H1 (cell line): ENCODE results near the gene VAPB. TPM values are rescaled to one million over a fixed set of nuclear protein-coding genes. Genes with fewer than 3 reads are reported as not detected.

ENCODE experiments used
- CHD7 ChIP-seq: fragments of 300-600 bp; sonication (generic); IDR thresholded peaks from 2 replicates; pipeline ENCODE4 v1.7.1; 2012; ENCODE audit warnings: low read length, moderate library complexity, mild to moderate bottlenecking, inconsistent platforms; ENCODE audit not compliant: insufficient replicate concordance
- HDAC6 ChIP-seq: IDR thresholded peaks from one replicate; pipeline ENCODE4 v1.7.1; 2012; ENCODE audit warnings: low read depth, mild to moderate bottlenecking, inconsistent platforms, low read length, moderate library complexity
- POLR2A ChIP-seq, 2 experiments: IDR thresholded peaks; 1 replicate in 1 of 2; 2 replicates in 1 of 2; pipeline ENCODE4 v1.6.1; 2011; ENCODE audit warnings: low read depth in 2 of 2, low read length in 2 of 2, mild to moderate bottlenecking in 2 of 2; ENCODE audit errors: control extremely low read depth in 1 of 2
- RNF2 ChIP-seq: fragments of 200-900, 300-1000 bp; sonication (generic); IDR thresholded peaks from 2 replicates; pipeline ENCODE4 v1.7.1; 2016; ENCODE audit warnings: borderline replicate concordance, low read depth, mild to moderate bottlenecking, antibody characterized with exemption, low read length; ENCODE audit not compliant: poor library complexity, severe bottlenecking; ENCODE audit errors: missing control alignments
- polyA plus RNA-seq, 7 experiments: library from polyadenylated mRNA; depleted of rRNA in 3 of 7; stranded (reverse) in 5 of 7; unstranded in 2 of 7; fragments of >200 nt in 5 of 7; fragments of 200-250 nt in 2 of 7; gene quantifications; 1 replicate in 5 of 7; 2 replicates in 1 of 7; 4 replicates in 1 of 7; pipeline versions ENCODE4 v1.2.1 to v1.2.3, GENCODE V29; 2011 to 2013; ENCODE audit warnings: missing spikeins in 2 of 7, mixed read lengths in 2 of 7
- total RNA-seq: library from RNA; stranded (reverse); fragmentation: NEBNext Ultra II Directional; extraction: Animal tissue kit (Norgen Biotek cat#: 25700); gene quantifications from 2 replicates; pipeline ENCODE4 v1.2.1, GENCODE V29; 2021

VAPB gene
- total and polyA plus RNA-seq, 2 of the 8 experiments (the other 6 are each of a cell fraction or from before 2014, with no cell fraction given) = 24.4 to 62.8 TPM

- TF ChIP-seq CHD7 (no peak), POLR2A (IDR thresholded peaks at IDR 0.05; ENCODE audit: control extremely low read depth in 1 of 2, low read depth in 2 of 2, low read length in 2 of 2) (no peak), RNF2 (no peak), HDAC6 (no peak)
These were observed 45.3 kb downstream of the VAPB start (continued) for GRCh38 chr20:58434326-58434725.
